ENCODE measurements around the gene CTDP1.

GRCh38 chr18:79697178-79697577 lies 17.6 kb downstream of the CTDP1 start:
- TF ChIP-seq, protein P1, sequence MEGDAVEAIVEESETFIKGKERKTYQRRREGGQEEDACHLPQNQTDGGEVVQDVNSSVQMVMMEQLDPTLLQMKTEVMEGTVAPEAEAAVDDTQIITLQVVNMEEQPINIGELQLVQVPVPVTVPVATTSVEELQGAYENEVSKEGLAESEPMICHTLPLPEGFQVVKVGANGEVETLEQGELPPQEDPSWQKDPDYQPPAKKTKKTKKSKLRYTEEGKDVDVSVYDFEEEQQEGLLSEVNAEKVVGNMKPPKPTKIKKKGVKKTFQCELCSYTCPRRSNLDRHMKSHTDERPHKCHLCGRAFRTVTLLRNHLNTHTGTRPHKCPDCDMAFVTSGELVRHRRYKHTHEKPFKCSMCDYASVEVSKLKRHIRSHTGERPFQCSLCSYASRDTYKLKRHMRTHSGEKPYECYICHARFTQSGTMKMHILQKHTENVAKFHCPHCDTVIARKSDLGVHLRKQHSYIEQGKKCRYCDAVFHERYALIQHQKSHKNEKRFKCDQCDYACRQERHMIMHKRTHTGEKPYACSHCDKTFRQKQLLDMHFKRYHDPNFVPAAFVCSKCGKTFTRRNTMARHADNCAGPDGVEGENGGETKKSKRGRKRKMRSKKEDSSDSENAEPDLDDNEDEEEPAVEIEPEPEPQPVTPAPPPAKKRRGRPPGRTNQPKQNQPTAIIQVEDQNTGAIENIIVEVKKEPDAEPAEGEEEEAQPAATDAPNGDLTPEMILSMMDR (IDR thresholded peaks at IDR 0.05), result no peak
- TF ChIP-seq POLR2A (IDR thresholded peaks at IDR 0.05), result no peak

Measured in lower leg skin (tissue), 3 donors.